Inferior parietal cortex (tissue), 1 donor: Measurements from ENCODE around the gene PIK3R1.

ENCODE experiments used
- DNase-seq: peaks from one replicate; pipeline ENCODE4 v3.0.0-alpha.2; 2016; ENCODE audit errors: extremely low spot score

The PIK3R1 gene

GRCh38 chr5:68215208-68215897 is at the start of gene PIK3R1:
Gene PIK3R1, plus strand, starts transcription at chr5:68215756. Its CDS starts 10,920 bp downstream, at chr5:68226676.
- peak; percentile 85 for DNase-seq

- no peak for DNase-seq
Measured at GRCh38 chr5:68167195-68167651, 48.3 kb upstream of the PIK3R1 start.

GRCh38 chr5:68169903-68170302 is 45.7 kb upstream of the PIK3R1 start:
- no peak for DNase-seq

GRCh38 chr5:68170826-68171558 is 44.6 kb upstream of the PIK3R1 start:
- peak; percentile 82 for DNase-seq

- DNase-seq, result no peak
Measured at GRCh38 chr5:68172314-68172713, 43.2 kb upstream of the PIK3R1 start.

- DNase-seq, result no peak
Measured at GRCh38 chr5:68173007-68173406, 42.5 kb upstream of the PIK3R1 start.

GRCh38 chr5:68176253-68176652 is 39.3 kb upstream of the PIK3R1 start:
- no peak for DNase-seq

- no peak for DNase-seq
Measured at GRCh38 chr5:68176802-68177479, 38.6 kb upstream of the PIK3R1 start.

- no peak for DNase-seq
Measured at GRCh38 chr5:68177676-68178075, 37.9 kb upstream of the PIK3R1 start.

- no peak for DNase-seq
Measured at GRCh38 chr5:68178579-68178978, 37.0 kb upstream of the PIK3R1 start.

GRCh38 chr5:68180121-68181038 is 35.2 kb upstream of the PIK3R1 start:
- no peak for DNase-seq

- DNase-seq, result no peak
Measured at GRCh38 chr5:68181039-68181599, 34.4 kb upstream of the PIK3R1 start.

GRCh38 chr5:68182094-68182493 is 33.5 kb upstream of the PIK3R1 start:
- DNase-seq, result no peak

GRCh38 chr5:68182534-68182933 is 33.0 kb upstream of the PIK3R1 start:
- no peak for DNase-seq

- peak; percentile 86 for DNase-seq
Measured at GRCh38 chr5:68187268-68188055, 28.1 kb upstream of the PIK3R1 start.

- no peak for DNase-seq
Measured at GRCh38 chr5:68189171-68189570, 26.4 kb upstream of the PIK3R1 start.

- no peak for DNase-seq
Measured at GRCh38 chr5:68189613-68190012, 25.9 kb upstream of the PIK3R1 start.

GRCh38 chr5:68190619-68191018 is 24.9 kb upstream of the PIK3R1 start:
- no peak for DNase-seq

GRCh38 chr5:68191083-68191791 is 24.3 kb upstream of the PIK3R1 start:
- no peak for DNase-seq

GRCh38 chr5:68192679-68193060 is 22.9 kb upstream of the PIK3R1 start:
- DNase-seq, result no peak
